ENCODE results near the gene MRPL47.
A peak's percentile ranks its signal among the peaks of the same experiment; 100 is the strongest.
"Not testable (repeated sequence)": the region's sequence is repeated elsewhere in the genome, so short reads cannot be mapped to it uniquely, and the experiment has no call there.

MRPL47 gene

DNA sequence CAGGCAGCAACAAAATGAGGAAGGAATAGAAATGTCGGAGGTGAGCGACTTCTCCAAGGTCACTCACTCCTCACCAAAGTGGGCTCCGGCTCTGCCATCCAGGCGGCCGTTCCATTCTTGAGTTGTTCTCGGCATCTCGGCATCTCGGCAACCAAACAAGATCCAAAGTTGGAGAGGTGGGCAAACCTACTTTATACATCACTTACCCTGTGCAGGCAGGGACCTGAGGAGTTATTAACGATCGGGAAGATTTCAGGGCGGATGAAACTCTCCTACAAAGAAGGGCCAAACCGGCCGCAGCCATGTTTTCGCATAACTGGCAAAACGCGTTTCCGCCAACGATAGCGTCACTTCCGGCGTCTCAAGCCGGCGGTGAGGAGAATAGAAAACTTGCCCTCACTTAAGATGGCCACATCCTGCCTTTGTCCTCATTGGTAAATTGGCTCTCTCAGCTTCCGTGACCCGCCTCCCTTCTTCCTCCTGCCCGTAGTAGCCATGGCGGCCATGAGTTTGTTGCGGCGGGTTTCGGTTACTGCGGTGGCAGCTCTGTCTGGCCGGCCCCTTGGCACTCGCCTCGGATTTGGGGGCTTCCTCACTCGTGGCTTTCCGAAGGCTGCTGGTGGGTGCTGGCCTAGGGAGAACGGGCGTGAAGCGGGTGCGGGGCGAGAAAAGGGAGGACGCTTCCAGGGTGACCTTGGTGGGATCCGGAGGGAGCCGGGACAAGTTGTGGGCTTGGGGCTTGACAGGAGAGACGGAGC, at the start of gene MRPL47, which contains the start of gene NDUFB5:
Gene MRPL47 (minus strand): TSS at position 318 of the 758 bp plus-strand sequence. CDS start 14 bp downstream, at position 304.
Gene NDUFB5 (plus strand): TSS at position 474 of the 758 bp plus-strand sequence. CDS start 22 bp downstream, at position 496.
- peak; percentile 92 to 99 (median 97) for DNase-seq
- intact Hi-C loops (cut with DNase I) = loop anchor here (2.0 kb wide), 2 partner anchors 42 to 46 kb away; partner anchors contain the start of gene ACTL6A

DNA sequence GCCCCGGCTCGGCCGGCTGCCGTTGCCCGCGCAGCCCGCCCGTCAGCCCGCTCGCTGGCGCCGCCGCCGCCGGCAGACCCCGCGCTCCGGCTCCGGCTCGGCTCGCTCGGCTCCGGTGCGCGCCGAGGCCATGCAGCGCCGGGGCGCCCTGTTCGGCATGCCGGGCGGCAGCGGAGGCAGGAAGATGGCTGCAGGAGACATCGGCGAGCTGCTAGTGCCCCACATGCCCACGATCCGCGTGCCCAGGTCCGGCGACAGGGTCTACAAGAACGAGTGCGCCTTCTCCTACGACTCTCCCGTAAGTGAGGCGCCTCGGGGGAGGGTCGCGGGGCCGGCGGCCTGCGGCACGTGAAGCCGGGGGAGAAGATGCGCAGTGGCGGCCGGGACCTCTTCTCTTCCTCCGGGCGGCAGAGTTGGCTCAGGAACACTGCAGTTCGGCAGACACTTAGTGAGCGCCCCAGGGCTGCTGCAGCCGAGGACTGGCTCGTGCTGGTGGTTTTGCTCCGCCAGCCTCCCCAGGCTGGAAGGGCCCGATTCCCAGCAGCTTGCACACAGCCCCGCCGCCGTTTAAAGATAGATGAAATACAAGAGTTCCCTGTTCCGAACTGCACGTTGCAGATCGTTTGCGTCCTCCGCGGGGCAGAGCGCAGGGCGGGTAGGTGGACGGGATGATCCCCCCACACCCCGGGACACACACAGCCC, 48.8 kb upstream of the MRPL47 start:
- intact Hi-C loops (cut with DNase I) = no loop called here

DNA sequence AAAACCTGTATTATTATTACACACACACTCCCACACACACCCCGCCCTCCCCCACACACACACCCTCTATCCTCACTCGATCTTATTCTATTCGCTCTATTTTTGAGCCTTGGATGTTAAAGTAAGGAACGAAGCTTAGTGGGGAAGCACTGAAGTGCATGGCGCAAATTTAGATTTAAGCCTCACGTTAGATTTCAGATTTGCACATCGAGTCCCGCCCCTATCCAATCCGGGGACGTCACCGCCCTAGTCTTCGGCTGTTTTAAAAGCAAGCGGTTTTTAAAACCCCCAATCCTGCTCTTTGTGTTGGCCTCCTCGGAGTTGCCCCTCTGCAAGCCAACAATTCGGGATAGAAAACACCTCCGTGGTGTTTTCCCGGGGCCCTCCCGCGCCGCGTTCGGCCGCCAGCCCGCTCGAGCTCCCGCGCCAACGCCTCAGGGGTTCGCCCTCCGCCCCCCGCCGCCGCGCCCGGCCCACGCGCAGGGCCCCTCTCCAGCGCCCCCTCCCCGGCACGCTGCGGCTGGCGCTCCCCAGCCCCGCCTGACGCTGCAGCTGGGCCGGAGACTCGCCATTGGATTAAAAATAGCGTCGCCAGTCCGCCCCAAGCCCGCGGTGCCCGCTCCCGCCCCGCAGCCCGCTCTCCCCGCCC, 48.1 kb upstream of the MRPL47 start, which contains the start of gene USP13:
Gene USP13 (plus strand): TSS at position 594 of the 649 bp plus-strand sequence. CDS start 186 bp downstream, outside the sequence.
- peak; percentile 30 to 91 (median 82) for DNase-seq
- intact Hi-C loops (cut with DNase I) = no loop called here

More for the DNA sequence above, 48.8 kb upstream of the MRPL47 start:
- DNase-seq = peak; percentile 67 to 93 (median 82)

DNA sequence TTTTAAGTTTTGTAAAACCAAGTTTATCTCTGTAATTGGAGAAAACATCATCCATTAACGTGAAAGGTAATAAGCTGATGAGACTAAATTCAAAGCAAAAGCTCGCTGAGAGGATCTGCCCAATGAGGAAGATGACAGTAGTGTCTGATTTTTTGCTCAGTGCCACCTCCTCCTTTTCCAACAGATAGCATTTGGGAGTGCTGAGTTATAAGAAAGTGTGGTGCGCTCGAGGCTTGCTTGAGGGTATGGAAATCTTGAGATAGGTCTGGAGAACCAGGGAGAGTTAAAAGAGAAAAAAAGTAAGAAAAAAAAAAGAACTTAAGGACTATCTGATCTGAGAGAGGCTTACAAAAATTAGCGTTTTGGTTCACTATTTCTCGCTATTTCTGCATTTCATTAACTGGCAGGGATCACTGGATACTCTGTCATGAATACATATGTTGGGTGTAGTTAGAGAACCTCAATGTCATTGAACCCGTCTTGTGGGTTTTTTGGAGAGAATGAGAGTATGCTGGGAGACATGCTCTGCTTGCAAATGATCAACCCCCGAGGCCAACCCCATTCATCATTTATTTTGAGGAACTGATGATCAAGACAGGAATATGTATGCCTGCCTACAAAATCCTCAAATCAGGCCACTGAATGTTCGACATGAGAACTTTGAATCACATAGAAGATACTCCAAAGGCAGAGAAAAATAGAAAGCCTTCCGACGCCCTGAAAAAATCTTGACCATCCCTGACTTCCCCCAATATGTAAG, 47.4 kb upstream of the MRPL47 start:
- peak in 13 of 42 donors; percentile 5 to 52 (median 25) for DNase-seq
- intact Hi-C loops (cut with DNase I) = loop anchor here (2.0 kb wide), 1 partner anchor 47 kb away; the partner anchor contains the start of genes MRPL47 and NDUFB5

DNA sequence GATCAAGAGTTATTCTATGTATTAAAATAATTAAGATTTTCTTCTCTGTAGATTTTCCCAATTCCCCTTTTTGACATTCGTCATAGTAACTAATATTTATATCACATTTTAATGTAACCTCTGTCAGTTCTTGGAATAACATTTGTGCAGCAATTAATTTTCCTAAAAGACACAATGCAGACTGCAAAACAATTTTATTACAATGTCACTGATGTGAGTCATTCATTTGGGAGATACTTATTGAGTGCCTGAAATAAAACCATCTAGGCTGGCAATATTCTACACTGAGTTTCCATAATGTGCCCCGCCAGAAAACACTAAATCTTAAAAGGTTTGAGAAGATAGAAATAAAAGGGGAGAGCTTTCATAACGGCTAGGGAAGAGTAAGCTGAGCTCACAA, 41.7 kb upstream of the MRPL47 start:
- intact Hi-C loops (cut with DNase I) = no loop called here
- DNase-seq = no peak

DNA sequence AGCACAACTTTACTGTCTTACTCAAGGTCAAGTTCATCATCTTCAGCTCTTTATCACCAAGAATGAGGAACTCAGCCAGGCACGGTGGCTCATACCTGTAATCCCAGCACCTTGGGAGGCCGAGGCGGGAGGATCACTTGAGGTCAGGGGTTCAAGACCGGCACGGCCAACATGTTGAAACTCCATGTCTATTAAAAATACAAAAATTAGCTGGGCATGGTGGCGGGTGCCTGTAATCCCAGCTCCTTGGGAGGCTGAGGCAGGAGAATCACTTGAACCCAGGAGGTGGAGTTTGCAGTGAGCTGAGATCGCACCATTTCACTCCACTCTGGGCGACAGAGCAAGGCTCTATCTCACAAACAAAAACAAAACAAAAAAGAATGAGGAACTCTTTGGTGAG, 39.4 kb upstream of the MRPL47 start:
- intact Hi-C loops (cut with DNase I); DNase-seq: not testable (repeated sequence)

DNA sequence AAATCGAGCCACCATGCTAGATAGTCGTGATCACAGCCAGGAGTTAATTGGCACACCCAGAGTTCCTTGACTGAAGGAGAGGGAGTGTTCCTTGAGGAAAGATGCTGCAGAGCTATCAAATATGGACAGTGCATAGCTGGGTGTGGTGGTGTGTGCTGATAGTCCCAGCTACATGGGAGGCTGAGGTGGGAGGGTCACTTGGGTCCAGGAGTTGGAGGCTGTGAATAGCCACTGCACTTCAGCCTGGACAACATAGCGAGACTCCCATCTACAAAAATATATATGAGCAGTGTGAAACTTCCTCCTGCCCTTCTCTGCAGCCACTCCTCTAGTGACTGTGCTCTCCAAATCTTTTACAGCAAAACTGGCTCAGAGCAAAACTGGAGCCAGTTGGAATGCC, 38.4 kb upstream of the MRPL47 start:
- DNase-seq = no peak
- intact Hi-C loops (cut with DNase I) = no loop called here

DNA sequence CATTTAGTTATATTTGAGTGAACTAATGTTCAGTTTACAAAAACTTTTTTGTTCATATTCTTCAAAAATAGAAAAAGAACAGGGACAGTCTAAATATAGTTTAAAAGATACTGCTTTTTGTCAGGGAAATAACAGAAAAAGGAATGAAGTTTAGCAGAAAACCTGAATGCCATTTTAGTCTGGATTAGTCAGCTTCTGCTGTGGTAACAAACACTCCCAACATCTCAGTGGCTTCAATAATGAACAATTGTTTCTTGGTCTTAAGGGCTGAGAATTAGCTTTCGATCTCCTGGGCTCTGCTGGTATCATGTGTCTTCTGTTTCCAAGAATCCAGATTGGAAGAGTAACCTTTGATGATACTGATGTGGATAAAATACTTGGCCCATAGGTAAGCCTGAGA, 36.0 kb upstream of the MRPL47 start:
- intact Hi-C loops (cut with DNase I) = no loop called here
- no peak for DNase-seq

DNA sequence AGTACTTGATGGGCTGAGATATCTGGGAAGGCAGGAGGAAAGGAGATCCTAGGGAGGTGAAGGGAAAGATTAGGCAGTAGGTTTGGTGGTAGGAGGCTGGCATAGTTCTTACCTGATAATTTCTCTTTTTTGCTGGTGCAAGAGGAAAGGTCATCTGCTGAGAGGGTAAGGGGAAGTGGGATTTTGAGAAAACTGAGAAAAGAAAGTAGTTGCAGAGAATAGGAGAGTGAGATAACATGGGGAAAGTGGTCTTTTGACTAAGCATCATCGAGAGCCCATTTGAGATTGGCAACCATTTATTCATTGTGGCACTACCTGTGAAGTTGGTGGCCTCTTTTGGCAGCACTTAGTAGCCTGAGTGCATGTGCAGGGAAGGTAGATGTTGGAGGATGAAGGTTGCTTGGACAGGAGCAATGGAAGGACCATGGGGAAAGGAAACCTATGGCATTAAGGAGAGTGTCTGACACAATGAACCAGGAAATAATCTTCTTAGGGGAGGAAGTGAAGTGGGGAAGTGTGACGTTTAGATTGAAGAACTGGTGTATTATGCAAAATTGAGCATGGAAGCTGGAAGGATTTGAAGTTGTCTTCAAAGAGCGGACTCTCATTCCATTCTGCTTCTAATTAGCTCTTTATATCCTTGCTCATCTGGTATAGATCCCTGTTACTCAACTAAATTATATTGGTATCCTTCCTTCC, 26.5 kb upstream of the MRPL47 start:
- intact Hi-C loops (cut with DNase I) = no loop called here
- DNase-seq = no peak

DNA sequence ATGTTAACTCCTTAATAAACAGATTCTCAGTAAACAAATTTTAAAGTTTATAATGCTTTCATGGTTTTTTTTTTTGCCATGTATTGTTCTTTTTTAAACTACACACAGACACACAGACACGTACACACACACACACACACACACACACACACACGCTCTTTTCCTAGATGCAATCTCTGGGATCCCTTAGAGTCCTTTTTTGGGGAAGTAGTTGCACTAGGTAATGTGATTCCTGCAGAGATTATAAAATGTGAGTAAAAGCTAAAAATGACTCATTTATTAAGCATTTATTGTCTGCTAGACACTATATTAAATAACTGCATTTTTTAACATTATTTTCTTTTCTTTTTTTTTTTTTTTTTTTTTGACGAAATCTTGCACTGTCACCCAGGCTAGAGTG, 20.0 kb upstream of the MRPL47 start:
- intact Hi-C loops (cut with DNase I) = no loop called here
- no peak for DNase-seq

DNA sequence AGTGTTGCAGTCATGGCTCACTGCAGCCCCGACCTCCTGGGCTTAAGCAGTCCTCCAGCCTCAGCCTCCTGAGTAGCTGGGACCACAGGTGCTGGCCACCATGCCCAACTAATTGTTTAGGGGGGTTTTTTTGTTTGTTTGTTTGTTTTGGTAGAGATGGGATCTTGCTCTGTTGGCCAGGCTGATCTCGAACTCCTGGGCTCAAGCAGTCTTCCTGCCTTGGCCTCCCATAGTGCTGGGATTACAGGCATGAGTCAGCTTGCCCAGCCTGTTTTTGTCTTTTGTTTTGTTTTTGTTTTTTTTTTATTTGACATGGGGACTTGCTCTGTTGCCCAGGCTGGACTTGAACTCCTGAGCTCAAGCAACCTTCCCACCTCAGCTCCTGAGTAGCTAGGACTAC, 17.6 kb upstream of the MRPL47 start:
- no peak for DNase-seq
- intact Hi-C loops (cut with DNase I) = no loop called here

DNA sequence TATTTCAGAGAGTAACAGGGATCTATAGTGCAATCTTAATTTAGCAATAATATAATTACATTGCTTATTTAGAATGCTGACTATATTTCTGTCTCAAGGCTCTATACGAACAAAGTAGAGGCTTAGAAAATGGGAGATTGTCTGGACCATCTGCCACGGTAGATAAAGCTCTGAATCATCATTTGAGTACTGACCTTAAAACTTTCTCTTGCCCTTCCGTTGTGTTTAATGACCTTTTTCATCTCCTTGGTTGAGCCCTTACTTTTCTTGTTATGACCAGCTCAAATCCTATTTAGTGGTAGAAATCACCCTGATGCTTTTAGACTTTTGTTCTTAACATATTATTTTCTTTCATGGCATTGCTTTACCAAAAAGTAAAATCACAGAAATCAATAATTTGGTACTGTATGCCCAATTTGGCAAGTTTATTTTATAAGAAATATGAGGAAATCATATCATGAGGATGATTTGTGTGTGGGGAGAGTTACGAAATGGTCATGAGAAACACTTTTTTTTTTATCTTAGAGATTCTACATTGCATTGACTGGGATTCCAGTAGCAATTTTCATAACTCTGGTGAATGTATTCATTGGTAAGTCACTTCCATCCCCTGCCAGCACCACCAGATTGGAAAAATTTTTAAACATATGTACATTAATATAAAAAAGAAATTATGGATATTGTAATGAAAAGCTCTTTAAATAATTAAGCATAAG, 11.2 kb upstream of the MRPL47 start:
- intact Hi-C loops (cut with DNase I) = no loop called here

DNA sequence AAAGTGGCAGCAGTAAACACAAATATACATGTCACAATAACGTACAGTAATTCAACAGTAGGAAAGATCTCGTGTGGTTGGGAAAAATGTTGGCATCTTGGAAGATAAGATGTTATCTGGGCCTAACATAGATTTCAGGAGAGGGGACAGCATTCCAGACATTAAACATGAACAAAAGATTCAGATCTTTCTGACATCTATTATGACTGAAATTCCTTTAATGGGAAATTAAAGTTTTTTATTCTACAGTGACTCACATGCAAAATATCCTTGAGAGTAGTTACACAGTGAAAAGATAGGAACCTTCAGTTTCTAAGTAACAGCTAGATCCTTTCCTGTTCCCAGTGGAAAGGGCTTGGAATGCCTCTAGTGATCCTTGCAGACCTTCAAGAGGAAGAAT, 9.4 kb upstream of the MRPL47 start:
- intact Hi-C loops (cut with DNase I) = no loop called here
- DNase-seq = no peak

More for the DNA sequence above, 11.2 kb upstream of the MRPL47 start:
- no peak for DNase-seq

DNA sequence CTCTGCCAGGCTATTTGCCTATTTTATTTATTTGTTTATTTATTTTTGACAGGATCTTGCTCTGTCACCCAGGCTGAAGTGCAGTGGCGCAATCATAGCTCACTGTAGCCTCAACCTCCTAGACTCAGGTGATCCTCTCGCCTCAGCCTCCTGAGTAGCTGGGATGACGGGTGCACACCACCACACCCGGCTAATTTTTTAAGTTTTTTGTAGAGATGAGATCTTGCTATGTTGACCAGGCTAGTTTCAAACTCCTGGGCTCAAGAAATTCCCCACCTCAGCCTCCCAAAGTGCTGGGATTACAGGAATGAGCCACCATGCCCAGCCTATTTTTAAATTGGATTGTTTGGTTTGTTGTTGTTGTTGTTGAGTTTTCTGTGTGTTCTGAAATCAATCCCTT, 5.6 kb upstream of the MRPL47 start:
- DNase-seq = no peak
- intact Hi-C loops (cut with DNase I) = no loop called here

DNA sequence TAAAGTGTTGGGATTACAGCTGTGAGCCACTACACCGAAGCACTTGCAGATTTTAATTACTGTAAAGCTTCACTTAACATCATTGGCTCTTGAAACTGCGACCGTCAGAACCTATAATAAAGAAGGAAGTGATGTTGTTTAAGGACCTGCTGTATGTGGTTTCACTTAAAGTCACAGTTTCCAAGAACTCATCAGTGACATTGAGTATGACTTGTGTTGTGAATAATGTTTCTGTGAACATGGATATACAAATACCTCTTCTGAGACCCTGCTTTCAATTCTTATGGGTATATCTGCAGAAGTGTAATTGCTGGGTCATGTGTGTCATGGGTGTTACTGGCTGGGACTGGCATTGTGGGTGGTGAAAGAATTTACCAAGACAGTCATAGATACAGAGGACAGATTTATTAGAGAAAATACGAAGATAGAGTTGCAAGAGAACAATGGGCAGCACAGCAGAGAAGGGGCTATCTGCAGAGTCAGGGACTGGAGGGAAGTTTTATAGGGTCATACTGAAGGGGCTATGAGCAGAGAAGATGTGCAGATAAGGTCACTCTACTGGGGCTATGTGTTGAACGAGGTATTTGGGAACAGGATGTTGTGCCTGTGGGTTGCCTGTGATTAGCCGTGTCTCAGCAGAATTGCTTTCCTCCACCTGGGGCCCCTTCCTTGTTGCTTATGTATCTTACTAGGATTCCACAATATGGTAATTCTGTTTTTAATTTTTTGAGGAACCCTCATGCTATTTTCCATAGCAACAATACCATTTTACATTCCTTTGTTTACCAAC, 4.7 kb upstream of the MRPL47 start:
- DNase-seq = no peak
- intact Hi-C loops (cut with DNase I) = no loop called here

DNA sequence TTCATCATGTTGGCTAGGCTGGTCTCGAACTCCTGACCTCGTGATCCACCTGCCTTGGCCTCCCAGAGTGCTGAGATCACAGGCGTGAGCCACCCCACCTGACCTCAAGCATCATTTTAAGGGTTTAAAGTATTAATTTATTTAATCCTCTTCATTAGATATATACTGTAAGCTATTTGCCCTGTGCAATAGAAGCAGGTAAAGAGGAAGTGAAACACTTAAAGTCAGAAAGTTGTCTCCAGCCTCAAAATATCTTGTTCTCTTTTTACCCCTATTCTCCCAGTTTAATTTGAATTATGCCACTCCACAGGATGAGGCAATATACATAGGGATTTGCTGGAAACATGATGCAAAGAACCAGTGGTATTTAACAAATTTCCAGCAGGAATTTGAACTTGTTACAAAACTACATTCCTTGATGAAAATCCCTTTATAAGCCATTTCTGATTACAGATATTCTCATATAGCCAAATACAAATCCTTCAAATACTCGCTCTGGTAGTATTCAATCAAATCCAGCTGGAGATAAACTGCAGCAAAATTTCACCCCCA, 2.2 kb upstream of the MRPL47 start:
- intact Hi-C loops (cut with DNase I) = no loop called here

More for the DNA sequence above, 2.2 kb upstream of the MRPL47 start:
- no peak for DNase-seq
